Germinal center (tissue), 1 donor: Measurements from ENCODE around the gene EDIL3.

Source experiments
- DNase-seq: peaks from one replicate; pipeline ENCODE4 v3.0.0; 2012; ENCODE audit warnings: mixed read lengths, low spot score

EDIL3 gene

GRCh38 chr5:83911367-83911919 is 473.2 kb downstream of the EDIL3 start:
- no peak for DNase-seq

DNA sequence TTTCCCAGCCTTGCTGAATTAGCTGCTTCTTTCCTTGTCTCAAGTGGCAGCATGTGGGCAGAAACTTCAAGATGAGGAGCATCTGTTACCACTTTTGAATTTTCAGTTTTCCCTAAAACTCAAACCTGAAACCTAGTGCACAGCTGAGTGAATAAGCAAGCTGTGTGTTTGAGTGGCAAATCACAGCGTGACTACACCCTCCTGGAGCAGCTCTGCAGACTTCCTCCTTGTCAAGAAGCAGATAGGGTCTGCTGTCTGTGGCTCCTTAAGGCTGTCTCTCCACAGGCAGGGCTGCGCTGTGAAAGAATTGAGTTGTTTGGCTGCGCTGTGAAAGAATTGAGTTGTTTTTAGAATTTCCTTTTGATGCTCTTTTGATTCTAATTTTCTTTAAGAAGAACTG is 484.4 kb downstream of the EDIL3 start:
- DNase-seq, result no peak

- DNase-seq, result no peak
These were observed 485.2 kb downstream of the EDIL3 start for GRCh38 chr5:83899326-83899970.

DNA sequence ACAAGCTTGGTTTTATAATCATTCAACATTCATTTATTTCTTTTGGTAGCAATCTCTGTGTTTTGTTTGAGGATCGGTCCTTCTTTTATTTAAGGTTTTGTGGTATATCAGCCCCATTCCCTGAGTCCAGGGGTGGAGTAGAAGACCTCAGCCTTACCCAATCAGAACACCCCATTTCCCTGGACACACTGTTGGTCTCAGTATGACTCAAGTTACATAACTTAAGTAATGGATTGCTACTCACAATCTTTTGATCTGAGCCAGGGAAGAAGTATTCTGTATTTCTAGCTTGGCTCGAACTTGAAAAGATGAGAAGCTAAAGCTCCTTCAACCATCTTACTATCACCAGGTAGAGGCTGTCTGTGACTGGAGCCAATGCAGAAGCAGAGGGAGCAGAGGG is 488.8 kb downstream of the EDIL3 start:
- no peak for DNase-seq

GRCh38 chr5:83891261-83891660 is 493.4 kb downstream of the EDIL3 start:
- no peak for DNase-seq
